Measurements from ENCODE around the gene GSG1L.

Gene GSG1L

GRCh38 chr16:27759301-27759871 lies 304.1 kb downstream of the GSG1L start:
- H3K4me3 ChIP-seq (replicated peaks in 1 of 2; ENCODE audit: low read depth in 2 of 2, low read length in 2 of 2) = no peak overlapping the region
- DNase-seq (ENCODE audit: low read depth in 2 of 2) = peak; percentile 48 to 67
- no peak for TF ChIP-seq CTCF (IDR thresholded peaks at IDR 0.05; ENCODE audit: low read depth, low read length)

DNA sequence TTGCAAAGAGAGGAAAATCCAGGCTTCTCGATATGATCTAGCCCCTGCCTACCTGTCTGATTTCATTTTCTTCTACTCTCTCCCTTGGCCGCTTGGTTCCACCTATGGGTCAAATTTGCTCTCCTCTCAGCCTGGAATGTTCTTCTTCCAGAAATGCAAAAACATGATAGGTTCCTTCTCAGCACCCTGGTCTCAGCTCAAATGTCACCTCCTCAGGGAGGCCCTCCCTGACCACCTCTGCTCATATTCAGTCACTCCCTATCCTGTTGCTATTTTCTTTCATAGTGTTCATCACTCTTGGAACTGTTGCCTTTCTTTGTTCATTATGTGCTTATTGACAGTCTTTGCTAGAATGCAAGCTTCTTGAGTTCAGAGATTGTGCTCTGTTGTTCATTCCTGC lies 305.0 kb downstream of the GSG1L start:
- DNase-seq (ENCODE audit: low read depth in 2 of 2) = no peak
- H3K4me3 ChIP-seq (replicated peaks in 1 of 2; ENCODE audit: low read depth in 2 of 2, low read length in 2 of 2) = no peak overlapping the region
- no peak for TF ChIP-seq CTCF (IDR thresholded peaks at IDR 0.05; ENCODE audit: low read depth, low read length)

GRCh38 chr16:27756206-27756970 lies 307.1 kb downstream of the GSG1L start:
- no peak for DNase-seq (ENCODE audit: low read depth in 2 of 2)
- no peak for TF ChIP-seq CTCF (IDR thresholded peaks at IDR 0.05; ENCODE audit: low read depth, low read length)
- H3K4me3 ChIP-seq (replicated peaks in 1 of 2; ENCODE audit: low read depth in 2 of 2, low read length in 2 of 2) = no peak overlapping the region

- DNase-seq (ENCODE audit: low read depth in 2 of 2) = no peak
- H3K4me3 ChIP-seq (replicated peaks in 1 of 2; ENCODE audit: low read depth in 2 of 2, low read length in 2 of 2) = no peak overlapping the region
- no peak for TF ChIP-seq CTCF (IDR thresholded peaks at IDR 0.05; ENCODE audit: low read depth, low read length)
Observed at GRCh38 chr16:27754788-27755690, 308.5 kb downstream of the GSG1L start.

DNA sequence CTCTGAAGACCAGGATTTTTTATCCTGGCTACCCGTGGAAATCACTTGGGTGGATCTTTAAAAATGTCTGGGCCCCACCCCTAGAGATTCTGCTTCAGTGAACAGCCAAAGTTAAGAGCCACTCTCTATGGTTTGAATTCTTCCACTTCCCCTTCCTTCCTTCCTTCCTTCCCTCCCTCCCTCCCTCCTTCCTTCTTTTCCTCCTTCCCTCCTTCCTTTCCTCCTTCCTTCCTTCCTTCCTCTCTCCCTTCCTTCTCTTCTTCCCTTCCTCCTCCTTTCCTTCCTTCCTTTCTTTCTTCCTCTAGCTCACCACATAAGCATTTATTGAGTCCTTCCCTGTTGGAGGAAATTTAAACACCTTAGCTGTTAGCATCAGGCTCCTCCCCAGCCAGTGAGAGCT lies 310.0 kb downstream of the GSG1L start:
- no peak overlapping the region for H3K4me3 ChIP-seq (replicated peaks in 1 of 2; ENCODE audit: low read depth in 2 of 2, low read length in 2 of 2)
- DNase-seq (ENCODE audit: low read depth in 2 of 2) = no peak
- TF ChIP-seq CTCF (IDR thresholded peaks at IDR 0.05; ENCODE audit: low read depth, low read length) = no peak

DNA sequence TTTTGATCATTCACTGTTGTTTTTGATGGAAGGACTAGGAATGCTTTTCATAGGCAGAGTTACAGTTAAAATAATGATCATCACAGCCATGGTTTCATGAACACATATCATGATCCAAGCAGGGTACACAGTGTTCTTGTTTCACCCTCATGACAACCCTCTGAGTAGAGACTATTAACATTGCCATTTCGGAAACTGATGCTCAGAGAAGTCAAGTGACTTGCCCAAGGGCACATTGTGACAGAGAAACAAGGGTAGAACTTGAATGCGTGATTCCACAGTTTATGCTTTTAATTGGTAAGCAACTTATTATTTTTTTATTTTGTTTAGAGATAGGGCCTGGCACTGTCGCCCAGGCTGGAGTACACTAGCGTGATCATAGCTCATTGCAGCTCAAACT lies 311.3 kb downstream of the GSG1L start:
- DNase-seq (ENCODE audit: low read depth in 2 of 2) = no peak
- no peak for TF ChIP-seq CTCF (IDR thresholded peaks at IDR 0.05; ENCODE audit: low read depth, low read length)
- H3K4me3 ChIP-seq (replicated peaks in 1 of 2; ENCODE audit: low read depth in 2 of 2, low read length in 2 of 2) = no peak overlapping the region
